ENCODE measurements around the gene OAS1. TPM values are rescaled to one million over a fixed set of nuclear protein-coding genes. Genes with fewer than 3 reads are reported as not detected.

Gene OAS1
- total RNA-seq, 1 donor from 2014 or later, result 17.8 TPM

DNA sequence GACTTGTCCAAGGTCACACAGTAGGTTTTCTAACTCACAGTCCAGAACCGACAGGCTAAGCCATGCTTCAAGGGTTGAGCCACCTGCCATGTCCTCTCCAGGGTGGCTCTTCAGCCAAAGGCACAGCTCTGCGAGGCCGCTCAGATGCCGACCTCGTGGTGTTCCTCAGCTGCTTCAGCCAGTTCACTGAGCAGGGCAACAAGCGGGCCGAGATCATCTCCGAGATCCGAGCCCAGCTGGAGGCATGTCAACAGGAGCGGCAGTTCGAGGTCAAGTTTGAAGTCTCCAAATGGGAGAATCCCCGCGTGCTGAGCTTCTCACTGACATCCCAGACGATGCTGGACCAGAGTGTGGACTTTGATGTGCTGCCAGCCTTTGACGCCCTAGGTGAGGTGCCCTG lies 58.9 kb downstream of the OAS1 start:
- Mint-ChIP-seq H3K4me3 (ENCODE audit: low read depth) (no peak overlapping the region), H3K4me1 (ENCODE audit: low read depth) (peaks cover 4% of the 10 kb centered on the region), H3K27me3 (ENCODE audit: low read depth) (no peaks in the 10 kb centered on the region), H3K27ac (no peak overlapping the region), H3K9me3 (no peaks in the 10 kb centered on the region), H3K36me3 (ENCODE audit: low read depth) (peaks cover 87% of the 10 kb centered on the region)
- intact Hi-C loops (cut with micrococcal nuclease), result no loop called here
- DNase-seq (ENCODE audit: low spot score), result no peak

DNA sequence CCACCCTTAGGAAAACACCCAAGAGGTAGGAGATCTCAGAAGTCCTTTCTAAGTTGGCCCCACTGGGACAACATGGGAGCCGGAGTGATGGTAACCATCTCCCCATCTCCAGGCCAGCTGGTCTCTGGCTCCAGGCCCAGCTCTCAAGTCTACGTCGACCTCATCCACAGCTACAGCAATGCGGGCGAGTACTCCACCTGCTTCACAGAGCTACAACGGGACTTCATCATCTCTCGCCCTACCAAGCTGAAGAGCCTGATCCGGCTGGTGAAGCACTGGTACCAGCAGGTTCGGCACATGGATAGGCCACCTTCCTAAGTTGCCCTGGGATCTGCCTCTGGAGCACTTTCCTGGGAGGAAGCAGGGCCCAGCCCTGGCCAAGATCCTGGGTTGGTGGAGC lies 60.5 kb downstream of the OAS1 start:
- Mint-ChIP-seq H3K4me1 (ENCODE audit: low read depth) (no peaks in the 10 kb centered on the region), H3K4me3 (ENCODE audit: low read depth) (no peak overlapping the region), H3K27me3 (ENCODE audit: low read depth) (no peaks in the 10 kb centered on the region), H3K36me3 (ENCODE audit: low read depth) (peaks cover 78% of the 10 kb centered on the region), H3K27ac (no peak overlapping the region), H3K9me3 (no peaks in the 10 kb centered on the region)
- intact Hi-C loops (cut with micrococcal nuclease), result no loop called here
- DNase-seq (ENCODE audit: low spot score), result no peak

DNA sequence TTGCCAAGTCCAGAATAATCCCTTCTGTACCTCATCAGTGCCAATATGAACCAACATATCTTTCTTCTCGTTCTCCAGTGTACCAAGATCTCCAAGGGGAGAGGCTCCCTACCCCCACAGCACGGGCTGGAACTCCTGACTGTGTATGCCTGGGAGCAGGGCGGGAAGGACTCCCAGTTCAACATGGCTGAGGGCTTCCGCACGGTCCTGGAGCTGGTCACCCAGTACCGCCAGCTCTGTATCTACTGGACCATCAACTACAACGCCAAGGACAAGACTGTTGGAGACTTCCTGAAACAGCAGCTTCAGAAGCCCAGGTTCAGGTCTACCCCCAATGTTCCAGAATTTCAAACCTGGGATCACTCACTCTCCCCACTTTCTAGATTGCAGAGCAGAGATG lies 61.1 kb downstream of the OAS1 start:
- Mint-ChIP-seq H3K27ac (no peak overlapping the region), H3K27me3 (ENCODE audit: low read depth) (no peaks in the 10 kb centered on the region), H3K9me3 (no peaks in the 10 kb centered on the region), H3K36me3 (ENCODE audit: low read depth) (peaks cover 73% of the 10 kb centered on the region), H3K4me1 (ENCODE audit: low read depth) (no peaks in the 10 kb centered on the region), H3K4me3 (ENCODE audit: low read depth) (no peak overlapping the region)
- intact Hi-C loops (cut with micrococcal nuclease), result no loop called here
- DNase-seq (ENCODE audit: low spot score), result no peak

Other genes with a start within 250 kb of the OAS1 start
- gene RPH3A, start 115.2 kb upstream of the OAS1 start, total RNA-seq, result not detected in 2 replicates
- 27.2 and 29.6 TPM in 2 replicates for gene OAS3, start 31.5 kb downstream of the OAS1 start, total RNA-seq
- gene OAS2, start 71.6 kb downstream of the OAS1 start, total RNA-seq, result 86.4 and 88.3 TPM in 2 replicates
- gene DTX1, start 149.8 kb downstream of the OAS1 start, total RNA-seq, result 0.16 TPM in 1 of 2 replicates, not detected in the other
- gene RASAL1, start 228.8 kb downstream of the OAS1 start, total RNA-seq, result 2.2 TPM in 2 replicates
- 0.14 TPM in 1 of 2 replicates, not detected in the other for gene CFAP73, start 242.8 kb downstream of the OAS1 start, total RNA-seq

All from activated T-helper 2 cell treated with anti-CD3 and anti-CD28 coated beads, Interferon-gamma antibody, Interleukin-2, Interleukin-4, amounts not matched to agents 10 μg/mL and 5 μg/mL and 100 μg/mL, durations not matched to agents 14 hours and 24 hours and 36 hours (primary cell).